ENCODE measurements around the gene KANTR.

Gene KANTR

GRCh38 chrX:53093748-53094581, at the start of gene KANTR:
TSS of gene KANTR (plus strand) at chrX:53094142. CDS start at chrX:53124273, 30,131 bp downstream.
- TF ChIP-seq CTCF (IDR thresholded peaks at IDR 0.05), result no peak

- no peak for TF ChIP-seq CTCF (IDR thresholded peaks at IDR 0.05)
These were observed 48.9 kb upstream of the KANTR start for GRCh38 chrX:53044995-53045394.

GRCh38 chrX:53047228-53047627, 46.7 kb upstream of the KANTR start:
- TF ChIP-seq CTCF (IDR thresholded peaks at IDR 0.05), result no peak

GRCh38 chrX:53048169-53049126, 45.5 kb upstream of the KANTR start, which contains the start of gene GPR173:
TSS of gene GPR173 (plus strand) at chrX:53048789. CDS start at chrX:53076622, 27,833 bp downstream.
- no peak for TF ChIP-seq CTCF (IDR thresholded peaks at IDR 0.05)

GRCh38 chrX:53049127-53049517, 44.8 kb upstream of the KANTR start:
- no peak for TF ChIP-seq CTCF (IDR thresholded peaks at IDR 0.05)

GRCh38 chrX:53050841-53051240, 43.1 kb upstream of the KANTR start:
- no peak for TF ChIP-seq CTCF (IDR thresholded peaks at IDR 0.05)

- TF ChIP-seq CTCF (IDR thresholded peaks at IDR 0.05), result no peak
These were observed 38.6 kb upstream of the KANTR start for GRCh38 chrX:53055244-53055849.
